Measurements from ENCODE around the gene CPN2.

CPN2 gene, protein sequence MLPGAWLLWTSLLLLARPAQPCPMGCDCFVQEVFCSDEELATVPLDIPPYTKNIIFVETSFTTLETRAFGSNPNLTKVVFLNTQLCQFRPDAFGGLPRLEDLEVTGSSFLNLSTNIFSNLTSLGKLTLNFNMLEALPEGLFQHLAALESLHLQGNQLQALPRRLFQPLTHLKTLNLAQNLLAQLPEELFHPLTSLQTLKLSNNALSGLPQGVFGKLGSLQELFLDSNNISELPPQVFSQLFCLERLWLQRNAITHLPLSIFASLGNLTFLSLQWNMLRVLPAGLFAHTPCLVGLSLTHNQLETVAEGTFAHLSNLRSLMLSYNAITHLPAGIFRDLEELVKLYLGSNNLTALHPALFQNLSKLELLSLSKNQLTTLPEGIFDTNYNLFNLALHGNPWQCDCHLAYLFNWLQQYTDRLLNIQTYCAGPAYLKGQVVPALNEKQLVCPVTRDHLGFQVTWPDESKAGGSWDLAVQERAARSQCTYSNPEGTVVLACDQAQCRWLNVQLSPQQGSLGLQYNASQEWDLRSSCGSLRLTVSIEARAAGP

DNA sequence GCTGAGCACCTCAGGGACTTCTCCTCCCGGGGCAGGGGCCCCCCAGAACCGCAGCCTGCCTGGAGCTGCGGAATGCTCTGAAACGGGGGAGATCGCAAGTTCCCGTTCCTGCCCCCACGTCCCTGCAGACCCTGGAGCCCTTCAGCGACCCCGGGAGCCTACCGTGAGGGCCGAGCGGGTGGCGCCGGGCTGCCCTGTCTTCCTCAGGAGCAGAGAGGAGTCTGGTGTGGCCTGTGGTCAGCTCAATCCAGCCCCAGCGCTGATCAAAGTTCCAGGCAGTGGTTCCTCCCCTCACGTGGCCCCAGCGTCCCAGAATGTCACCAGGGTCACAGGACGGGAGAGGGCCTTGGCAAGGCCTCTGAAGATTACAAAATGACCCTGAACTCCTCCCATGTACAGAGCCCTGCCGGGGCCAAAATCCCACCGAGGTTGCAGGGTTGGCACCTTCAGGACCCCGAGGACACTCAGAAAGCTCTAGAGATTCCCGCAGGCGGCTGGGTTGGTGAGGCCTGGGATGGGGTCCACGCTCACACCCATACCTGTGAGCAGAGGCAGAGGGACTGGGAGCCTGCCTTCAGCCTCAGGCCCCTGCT is at the start of gene CPN2:
Gene CPN2, minus strand, starts transcription at position 249 of the 593 bp plus-strand sequence. CDS start 8,626 bp downstream, outside the sequence.
- DNase-seq (ENCODE audit: low read depth in 2 of 2) = no peak

DNA sequence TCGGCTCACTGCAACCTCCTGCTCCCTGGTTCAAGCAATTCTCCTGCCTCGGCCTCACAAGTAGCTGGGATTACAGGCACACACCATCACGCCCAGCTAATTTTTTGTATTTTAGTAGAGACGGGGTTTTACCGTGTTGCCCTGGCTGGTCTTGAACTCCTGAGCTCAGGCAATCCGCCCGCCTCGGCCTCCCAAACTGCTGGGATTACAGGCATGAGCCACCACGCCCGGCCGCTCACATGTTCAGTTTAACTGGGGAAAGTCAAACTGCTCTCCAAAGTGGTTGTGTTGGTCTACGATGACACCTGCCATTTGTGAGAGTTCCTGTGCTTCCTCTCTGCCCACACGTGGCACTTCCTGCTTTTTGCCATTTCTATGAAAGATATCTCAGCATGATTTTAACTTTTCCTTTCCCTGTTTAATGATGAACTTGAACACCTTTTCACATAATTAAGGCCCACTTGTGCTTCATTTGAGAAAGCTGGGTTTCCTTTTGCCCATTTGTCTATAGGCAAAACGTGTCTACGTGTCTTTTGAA is 48.8 kb upstream of the CPN2 start:
- no peak for DNase-seq (ENCODE audit: low read depth in 2 of 2)

DNA sequence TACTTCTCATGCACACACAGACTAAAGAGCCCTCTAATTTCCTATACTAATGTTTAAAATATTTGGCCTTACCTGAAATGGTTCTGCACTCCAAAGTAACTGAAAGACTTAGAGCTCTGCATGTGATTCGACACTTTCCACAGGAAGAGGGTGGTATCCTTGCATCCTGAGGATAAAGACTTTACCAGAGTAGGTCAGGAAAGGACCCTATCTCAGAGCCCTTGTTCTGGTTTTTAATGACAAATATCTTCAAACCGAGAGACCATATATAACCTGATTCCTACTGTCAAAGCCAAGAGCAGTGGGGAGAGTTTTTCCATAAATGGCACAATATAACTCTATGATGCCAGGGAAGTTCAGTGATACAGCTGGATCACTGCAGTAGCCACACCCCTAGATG is 48.0 kb upstream of the CPN2 start, which contains the start of gene GP5:
Gene GP5, minus strand, starts transcription at position 101 of the 400 bp plus-strand sequence. CDS start 984 bp downstream, outside the sequence.
- no peak for DNase-seq (ENCODE audit: low read depth in 2 of 2)

DNA sequence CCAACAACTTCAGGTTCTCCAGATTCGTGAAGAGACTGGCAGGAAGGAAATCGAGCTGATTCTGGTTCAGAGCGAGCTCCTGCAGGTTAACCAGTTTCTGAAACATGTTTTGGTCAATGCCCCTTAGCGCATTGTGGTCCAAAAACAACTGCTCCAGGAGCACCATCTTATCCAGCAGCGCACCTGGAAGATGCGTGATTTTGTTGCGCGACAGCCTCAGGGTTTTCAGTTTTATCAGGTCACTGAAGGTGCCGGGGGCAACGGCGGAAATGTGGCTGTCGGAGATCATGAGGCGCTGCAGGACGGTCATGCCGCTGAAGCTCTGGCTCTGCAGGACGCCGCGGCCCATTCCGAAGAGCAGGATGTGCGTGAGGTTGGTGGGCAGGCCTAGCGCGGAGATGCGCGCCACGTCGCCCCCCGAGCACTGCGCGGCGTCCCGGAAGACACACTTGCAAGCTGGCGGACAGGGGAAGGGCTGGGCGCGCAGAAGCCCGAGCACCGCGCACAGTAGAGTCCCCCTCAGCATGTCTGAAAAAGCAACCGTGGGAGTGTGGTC is 46.7 kb upstream of the CPN2 start:
- no peak for DNase-seq (ENCODE audit: low read depth in 2 of 2)

DNA sequence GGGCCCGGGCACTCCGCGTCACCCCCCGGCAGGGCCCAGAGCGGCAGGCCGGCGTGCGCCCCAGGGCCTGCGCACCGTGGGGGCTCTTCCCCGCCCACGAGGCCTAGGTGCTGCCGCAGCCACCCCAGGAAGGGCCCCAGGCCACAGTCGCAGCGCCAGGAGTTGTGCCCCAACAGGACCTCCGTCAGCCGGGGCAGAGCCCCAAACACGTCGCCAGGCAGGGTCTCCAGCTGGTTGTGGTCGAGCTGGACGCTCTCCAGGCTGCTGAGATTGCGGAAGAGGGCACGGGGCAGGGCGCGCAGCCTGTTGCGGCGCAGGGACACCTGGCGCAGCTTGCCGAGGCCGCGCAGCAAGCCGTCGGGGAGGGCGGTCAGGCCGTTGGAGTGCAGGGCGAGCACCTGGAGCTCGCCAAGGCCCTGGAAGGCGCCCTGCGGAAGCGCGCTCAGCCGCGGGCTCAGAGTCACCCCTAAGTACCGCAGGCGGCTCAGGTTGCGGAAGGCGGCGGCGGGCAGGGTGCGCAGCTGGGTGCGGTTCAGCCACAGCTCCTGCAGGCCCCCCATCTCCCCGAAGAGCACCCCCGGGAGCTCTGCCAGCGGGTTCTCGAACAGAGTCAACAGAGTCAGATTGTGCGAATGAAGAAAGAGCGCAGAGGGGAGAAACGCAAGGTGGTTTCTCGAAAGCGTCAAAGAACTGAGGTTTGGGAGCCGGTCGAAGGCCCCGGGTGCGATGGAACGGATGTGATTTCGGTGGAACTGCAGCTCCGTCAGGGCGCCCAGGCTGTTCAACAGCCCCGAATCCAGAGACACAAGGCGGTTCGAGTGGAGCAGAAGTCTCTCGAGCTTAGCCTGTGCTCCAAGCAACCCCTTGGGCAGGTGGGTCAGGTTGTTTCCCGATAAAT is 46.0 kb upstream of the CPN2 start:
- no peak for DNase-seq (ENCODE audit: low read depth in 2 of 2)

DNA sequence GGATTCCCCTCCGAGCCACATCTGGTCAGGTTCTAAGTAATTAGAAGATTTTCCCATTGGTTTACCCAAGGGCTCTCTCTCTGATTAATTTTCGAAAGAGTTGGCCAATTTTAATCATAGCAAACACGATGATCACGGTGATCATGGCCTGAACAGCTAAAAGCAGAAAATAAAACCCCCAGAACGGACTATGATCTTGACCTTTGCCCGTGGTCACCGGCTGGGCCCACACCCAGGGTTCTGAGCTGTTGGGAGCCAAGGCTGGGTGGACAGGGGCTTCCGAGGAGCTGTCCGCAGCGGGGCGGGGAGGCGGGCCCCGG is 45.4 kb upstream of the CPN2 start:
- no peak for DNase-seq (ENCODE audit: low read depth in 2 of 2)

DNA sequence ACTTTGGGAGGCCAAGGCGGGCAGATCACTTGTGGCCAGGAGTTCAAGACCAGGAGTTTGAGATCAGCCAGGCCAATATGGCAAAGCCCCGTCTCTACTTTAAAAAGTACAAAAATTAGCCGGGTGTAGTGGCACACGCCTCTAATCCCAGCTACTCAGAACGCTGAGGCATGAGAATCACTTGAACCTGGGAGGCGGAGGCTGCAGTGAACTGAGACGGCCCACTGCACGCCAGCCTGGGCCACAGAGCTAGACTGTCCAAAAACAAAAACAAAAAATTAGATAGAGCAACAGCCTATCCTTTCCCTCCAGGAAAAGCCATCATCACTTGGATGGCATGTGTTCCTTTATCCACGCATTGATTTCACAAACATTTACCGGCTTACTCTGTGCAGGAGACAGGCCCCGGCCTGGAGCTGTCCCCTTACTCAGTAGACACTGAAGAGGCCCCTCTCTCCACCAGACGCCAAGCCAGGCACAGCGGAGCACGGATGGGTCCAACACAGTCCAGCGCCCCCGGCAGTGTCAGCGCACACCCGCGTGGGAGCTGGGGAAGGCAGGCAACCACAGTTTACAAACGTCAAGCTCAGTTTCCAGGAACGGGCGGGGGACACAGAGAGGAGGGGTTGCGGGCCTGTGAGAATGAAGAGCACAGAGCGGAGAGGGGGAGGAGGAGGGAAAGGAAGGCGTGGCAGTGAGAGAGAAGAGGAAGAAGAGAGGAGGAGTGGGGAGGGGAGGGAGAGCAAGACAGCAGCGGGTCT is 44.8 kb upstream of the CPN2 start:
- DNase-seq (ENCODE audit: low read depth in 2 of 2) = peak; percentile 42

DNA sequence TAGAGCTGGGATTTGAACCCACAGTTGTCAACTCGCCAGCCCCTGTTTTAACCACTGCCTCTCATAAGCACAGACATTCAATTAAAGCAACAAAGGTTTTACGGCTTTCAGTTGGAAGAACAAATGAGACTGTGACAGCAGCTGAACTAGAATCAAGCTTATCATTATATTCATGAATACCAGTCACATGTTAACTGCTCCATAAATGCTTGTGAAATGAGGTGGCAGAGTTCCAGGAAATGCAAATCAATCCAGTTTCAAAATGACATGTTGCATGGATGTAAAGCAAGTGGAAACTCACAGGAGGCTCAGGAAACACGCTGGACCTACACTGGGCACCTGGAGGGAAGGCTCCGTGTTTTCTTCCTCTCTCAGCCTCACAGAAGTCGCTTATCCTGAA is 44.1 kb upstream of the CPN2 start:
- peak; percentile 38 to 44 for DNase-seq (ENCODE audit: low read depth in 2 of 2)

DNA sequence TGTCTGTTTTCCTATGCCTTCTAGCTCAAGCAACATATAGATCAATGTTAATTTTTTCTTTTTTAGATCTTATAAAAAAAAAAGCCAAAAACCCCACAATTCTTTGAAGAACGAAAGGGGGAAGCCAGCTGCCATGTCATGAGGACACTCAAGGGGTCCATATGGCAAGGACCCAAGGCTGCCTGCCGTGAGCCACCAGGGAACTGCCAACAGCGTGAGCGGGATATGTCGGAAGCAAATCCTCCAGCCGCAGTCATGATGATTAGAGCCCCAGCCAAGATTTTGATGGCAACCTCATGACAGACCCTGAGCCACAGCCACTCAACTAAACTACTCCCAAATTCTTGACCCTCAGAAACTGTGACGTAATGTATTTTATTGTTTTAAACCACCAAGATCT is 41.4 kb upstream of the CPN2 start:
- no peak for DNase-seq (ENCODE audit: low read depth in 2 of 2)

DNA sequence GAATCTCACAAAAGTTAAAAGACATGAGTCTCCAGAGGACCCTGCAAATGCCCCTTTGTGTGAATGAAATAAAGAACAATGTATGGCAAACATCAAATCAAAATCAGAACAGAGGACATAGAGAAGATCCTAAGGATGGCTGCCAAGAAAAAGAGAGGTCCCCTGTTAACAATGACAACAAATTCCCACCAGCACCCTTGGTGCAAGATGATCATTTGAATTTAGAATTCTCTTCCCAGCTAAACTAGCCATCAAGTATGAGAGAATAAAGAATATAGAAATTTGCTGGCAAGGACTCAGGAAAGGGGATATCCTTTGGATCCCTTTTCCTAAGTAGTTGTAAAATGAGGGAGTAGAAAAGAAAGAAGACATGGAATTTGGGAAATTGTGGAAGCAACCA is 39.7 kb upstream of the CPN2 start:
- no peak for DNase-seq (ENCODE audit: low read depth in 2 of 2)

DNA sequence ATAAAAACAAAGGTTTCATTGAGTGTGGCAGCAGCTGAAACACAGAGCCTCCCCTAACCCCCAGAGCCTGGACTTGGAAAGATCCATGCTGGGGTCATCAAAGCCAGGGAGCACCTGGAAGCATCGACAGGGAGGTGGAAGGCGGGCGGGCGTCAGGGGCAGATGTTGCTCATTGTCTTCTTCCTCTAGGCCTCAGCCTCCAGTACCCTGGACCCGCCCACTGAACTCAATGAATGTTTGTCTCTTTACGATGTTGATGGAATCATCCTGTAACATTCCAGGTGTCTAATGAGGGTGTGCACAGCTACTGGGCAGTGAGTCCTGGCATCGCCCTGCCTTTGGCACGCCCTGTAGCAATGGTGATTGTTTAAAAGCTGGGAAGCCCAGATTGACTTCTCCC is 38.1 kb upstream of the CPN2 start:
- DNase-seq (ENCODE audit: low read depth in 2 of 2) = no peak

DNA sequence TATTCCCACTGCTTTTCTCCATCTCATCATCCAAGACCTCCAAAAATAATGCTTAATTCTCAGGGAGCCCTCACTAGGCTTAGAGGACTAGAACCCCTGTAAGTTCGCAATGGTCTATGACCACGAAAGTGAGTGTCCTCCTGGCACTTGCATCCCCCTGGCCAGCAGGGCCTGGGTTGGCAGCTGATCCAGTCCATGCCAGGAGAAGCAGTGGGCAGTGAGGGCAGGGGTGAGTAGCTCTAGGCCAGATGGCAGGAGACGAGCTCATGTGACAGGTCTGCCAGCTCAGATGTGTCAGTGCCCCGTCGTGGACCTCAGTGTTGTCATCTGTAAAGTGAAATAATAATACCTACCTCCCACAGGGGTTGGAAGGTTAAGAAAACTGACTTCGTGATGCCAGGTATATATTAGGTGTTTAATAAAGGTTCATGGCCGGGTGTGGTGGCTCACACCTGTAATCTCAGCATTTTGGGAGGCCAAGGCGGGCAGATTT is 36.8 kb upstream of the CPN2 start:
- DNase-seq (ENCODE audit: low read depth in 2 of 2) = no peak

DNA sequence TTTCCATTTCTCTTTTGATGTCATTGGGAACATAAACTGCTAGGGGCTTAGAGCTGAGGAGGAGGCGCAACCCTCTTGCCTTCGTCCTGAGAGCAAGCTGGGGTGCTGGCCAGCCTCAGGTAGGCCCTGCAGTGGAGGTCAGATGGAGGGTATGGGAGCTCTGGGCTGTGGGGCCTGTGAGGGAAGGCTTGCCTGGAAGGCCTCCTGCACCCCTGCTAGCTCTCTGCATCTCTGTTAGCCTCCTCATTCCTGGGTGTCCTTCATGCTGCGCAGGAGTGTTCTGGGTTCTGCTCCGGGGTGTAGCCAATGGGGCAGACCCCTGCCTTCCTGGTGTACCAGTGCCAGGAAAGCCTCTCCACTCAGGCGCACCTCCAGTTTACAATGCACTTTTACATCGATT is 36.1 kb upstream of the CPN2 start:
- no peak for DNase-seq (ENCODE audit: low read depth in 2 of 2)

DNA sequence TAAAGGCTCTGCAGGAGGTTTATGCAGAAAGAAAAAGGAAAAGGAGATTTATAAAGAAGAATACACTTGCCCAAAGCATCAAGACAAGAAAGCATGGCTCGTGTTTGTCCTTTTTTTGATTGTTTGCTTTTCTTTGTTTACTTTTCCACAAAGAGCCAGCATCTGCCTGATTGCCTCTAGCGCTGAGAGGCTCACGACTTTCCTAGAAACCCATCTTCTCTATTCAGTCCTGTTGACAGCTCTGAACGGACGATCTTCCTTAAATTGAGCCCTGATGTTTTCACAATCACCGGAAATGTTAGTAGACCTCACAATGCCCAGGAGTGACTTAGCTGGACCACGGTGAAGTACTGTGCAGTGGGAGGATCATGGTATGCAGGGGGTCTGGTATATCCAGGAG is 35.5 kb upstream of the CPN2 start:
- DNase-seq (ENCODE audit: low read depth in 2 of 2) = no peak

DNA sequence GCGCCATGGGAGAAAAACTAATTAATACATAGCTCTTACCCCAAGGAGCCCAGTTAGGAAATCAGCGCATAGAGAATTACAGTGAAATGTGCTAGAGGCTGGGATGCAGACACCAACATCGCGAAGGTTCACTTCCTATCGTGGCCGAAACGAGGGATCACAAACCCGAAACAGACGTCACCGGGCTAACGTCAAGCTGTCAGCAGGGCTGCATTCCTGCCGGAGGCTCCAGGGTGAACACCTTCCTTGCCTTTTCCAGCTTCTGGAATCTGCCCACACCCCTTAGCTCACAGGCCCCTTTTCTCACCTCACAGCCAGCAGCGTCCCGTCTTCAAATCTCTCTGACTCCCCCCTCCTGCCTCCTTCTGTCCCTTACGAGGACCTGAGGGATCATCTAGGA is 34.9 kb upstream of the CPN2 start:
- DNase-seq (ENCODE audit: low read depth in 2 of 2) = no peak

DNA sequence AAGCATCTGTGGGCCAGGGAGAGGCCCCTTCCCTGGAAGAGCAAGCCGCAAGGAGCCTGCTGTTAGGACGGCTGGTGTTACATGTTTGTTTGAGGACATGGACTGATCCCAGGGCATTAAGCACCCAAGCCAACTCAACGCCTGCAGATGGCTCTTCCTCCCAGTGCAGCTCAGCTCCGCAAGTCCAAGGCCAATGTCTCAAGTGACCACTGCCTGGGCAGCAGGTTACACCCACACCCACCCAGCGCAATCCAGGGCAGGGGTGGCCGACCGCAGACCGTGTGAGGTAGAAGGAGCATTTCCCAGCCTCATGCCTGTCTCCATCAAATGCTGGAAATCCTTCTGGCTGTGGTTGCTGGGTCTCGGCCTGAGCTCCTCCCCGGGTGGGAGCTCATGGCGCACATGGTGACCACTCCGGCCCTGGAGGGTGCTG is 33.5 kb upstream of the CPN2 start:
- DNase-seq (ENCODE audit: low read depth in 2 of 2) = no peak

DNA sequence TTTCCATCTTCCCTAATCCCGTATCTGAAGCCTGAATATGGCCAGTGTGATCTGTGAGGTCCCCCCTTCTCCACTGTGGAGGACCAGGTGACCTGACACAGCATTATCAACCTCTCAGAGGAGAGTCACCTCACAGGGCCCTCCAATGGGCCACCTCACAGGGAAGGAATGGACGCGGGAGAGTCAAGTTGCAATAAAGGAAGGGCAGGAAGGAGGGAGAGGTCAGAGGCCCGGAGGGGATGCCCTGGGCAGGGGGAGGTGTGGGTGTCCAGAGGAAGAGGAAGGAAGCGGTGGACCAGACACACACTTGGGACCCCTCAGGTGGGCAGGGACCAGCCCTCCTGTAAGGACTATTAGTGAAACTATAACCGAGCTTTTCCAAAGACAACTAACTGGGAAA is 33.0 kb upstream of the CPN2 start:
- no peak for DNase-seq (ENCODE audit: low read depth in 2 of 2)

DNA sequence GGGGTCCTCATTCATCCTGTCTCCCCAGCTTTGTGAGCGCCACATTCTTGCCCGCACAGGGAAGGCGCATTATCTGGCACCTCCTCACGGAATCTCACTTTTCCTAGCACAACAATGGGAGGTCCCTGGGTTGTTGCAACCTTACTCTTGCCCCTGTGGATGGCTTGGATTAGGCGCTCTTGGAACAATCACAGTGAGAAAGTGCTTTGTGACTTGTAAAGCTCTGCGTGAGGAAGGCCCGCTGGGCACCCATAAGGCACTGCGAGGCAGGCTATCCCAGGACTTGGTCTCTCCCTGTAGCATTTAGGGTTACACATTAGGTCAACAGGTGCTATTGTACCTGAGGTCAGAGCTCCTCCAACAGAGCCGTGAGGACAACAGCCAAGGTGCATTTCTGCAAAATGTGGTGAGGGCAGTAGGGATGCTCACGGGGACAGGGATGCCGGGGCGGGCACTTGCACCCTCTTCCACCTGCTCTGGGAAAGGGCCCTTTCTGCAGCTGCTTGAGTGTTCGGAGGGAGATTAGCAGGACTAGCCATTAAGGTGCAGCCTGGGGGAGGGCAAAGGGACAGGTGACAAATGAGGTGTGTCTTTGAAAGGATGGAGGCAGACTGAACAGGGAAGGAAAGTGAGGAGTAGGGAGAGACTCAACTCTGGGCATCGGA is 32.3 kb upstream of the CPN2 start:
- DNase-seq (ENCODE audit: low read depth in 2 of 2) = no peak

DNA sequence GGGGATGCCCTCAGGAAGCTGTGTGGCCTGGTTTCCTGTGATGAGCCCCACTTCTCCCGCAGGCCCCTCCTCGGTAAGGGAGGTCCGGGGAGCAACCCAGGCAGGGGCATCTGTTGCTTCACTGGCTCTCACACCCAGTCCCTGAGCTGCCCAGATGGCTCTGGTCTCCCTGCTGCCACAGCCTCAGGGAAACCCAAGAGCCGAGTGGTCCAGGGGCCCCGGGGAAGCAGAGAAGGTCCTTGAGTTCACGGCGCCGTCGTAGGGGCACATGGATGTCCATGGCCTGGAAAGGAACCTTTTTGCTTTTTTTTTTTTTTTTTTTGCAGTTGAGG is 31.7 kb upstream of the CPN2 start:
- DNase-seq (ENCODE audit: low read depth in 2 of 2) = no peak

DNA sequence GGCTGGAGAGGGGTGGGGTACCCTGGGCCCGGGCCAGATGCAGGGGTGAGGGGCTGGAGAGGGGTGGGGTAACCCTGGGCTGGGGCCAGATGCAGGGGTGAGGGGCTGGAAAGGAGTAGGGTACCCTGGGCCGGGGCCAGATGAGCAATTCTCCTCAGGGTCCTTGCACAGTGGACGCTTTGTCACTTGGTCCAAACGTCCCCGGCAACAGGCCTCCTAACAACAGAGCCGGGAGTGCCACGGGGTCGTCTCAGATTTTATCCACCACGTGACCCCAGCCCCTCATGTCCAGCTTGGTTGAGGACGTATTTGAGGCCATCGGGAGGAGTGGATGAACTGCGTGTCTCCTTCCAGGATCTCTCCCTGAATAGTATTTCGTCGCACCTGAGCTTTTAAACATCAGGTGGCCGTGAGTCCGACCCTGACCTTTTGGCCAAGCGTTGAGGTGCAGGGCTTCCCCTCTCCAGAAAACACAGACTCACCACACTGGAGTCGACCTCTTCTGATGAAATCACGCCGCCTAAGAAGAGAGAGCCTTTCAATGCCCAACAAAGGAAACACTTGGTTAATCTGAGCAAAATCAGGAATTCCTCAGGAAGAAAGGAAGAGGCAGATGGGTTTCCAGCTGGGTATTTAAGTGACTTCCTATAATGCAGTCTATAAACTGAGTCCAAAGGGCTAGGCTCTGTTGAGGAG is 31.2 kb upstream of the CPN2 start:
- DNase-seq (ENCODE audit: low read depth in 2 of 2) = no peak
